Smooth muscle cell (in vitro differentiated cells): ENCODE measurements around the gene TYSND1. TPM values are rescaled to one million over a fixed set of nuclear protein-coding genes. Genes with fewer than 3 reads are reported as not detected.

ENCODE experiments used
- DNase-seq: peaks from one replicate; lab custom pipeline; 2025; ENCODE audit not compliant: unreplicated experiment; lab: John Stamatoyannopoulos, UW
- H2AFZ ChIP-seq: fragments of 200-600 bp; sonication (generic); 2 replicates; pipeline ENCODE4 v1.6.0; 2016; ENCODE audit warnings: antibody characterized with exemption, low read depth, mild to moderate bottlenecking
- H3F3A ChIP-seq: fragments of 200-600 bp; sonication (generic); 2 replicates; pipeline ENCODE4 v1.6.0; 2017; ENCODE audit warnings: antibody characterized with exemption, low read depth
- H3K27ac ChIP-seq: fragments of 200-600 bp; sonication (generic); 2 replicates; pipeline ENCODE4 v1.5.1; 2016; ENCODE audit warnings: low read depth, mild to moderate bottlenecking
- H3K27me3 ChIP-seq: fragments of 200-600 bp; sonication (generic); 2 replicates; pipeline ENCODE4 v1.6.1; 2016; ENCODE audit warnings: low read depth, mild to moderate bottlenecking
- H3K36me3 ChIP-seq: fragments of 200-600 bp; sonication (generic); 2 replicates; pipeline ENCODE4 v1.5.1; 2016; ENCODE audit warnings: low read depth
- H3K4me1 ChIP-seq: fragments of 200-600 bp; sonication (generic); 2 replicates; pipeline ENCODE4 v1.5.1; 2016; ENCODE audit warnings: low read depth
- H3K4me2 ChIP-seq: fragments of 200-600 bp; sonication (generic); 2 replicates; pipeline ENCODE4 v1.6.0; 2016; ENCODE audit warnings: mild to moderate bottlenecking
- H3K4me3 ChIP-seq: fragments of 200-600 bp; sonication (generic); 2 replicates; pipeline ENCODE4 v1.5.1; 2016; ENCODE audit warnings: mild to moderate bottlenecking
- H3K79me2 ChIP-seq: fragments of 200-600 bp; sonication (generic); 2 replicates; pipeline ENCODE4 v1.6.0; 2016; ENCODE audit warnings: low read depth, mild to moderate bottlenecking
- H3K9ac ChIP-seq: fragments of 200-600 bp; sonication (generic); 2 replicates; pipeline ENCODE4 v1.6.0; 2016; ENCODE audit warnings: low read depth
- H3K9me3 ChIP-seq: fragments of 200-600 bp; sonication (generic); replicated peaks from 2 replicates; pipeline ENCODE4 v1.5.1; 2016; ENCODE audit warnings: low read depth
- H4K20me1 ChIP-seq: fragments of 200-600 bp; sonication (generic); 2 replicates; pipeline ENCODE4 v1.6.0; 2016; ENCODE audit warnings: low read depth
- CTCF ChIP-seq: fragments of 200-600 bp; sonication (generic); IDR thresholded peaks from 2 replicates; pipeline ENCODE4 v1.5.1; 2017; ENCODE audit warnings: borderline replicate concordance, mild to moderate bottlenecking, antibody characterized with exemption; ENCODE audit not compliant: insufficient read depth, poor library complexity, severe bottlenecking
- WGBS: methylation state at CpG from one replicate; pipeline ENCODE4 v1.1.7; 2016; ENCODE audit warnings: low lambda C conversion rate; 5-methylcytosine and 5-hydroxymethylcytosine counted together
- polyA plus RNA-seq: library from polyadenylated mRNA; unstranded; fragments of >200 nt; fragmentation: Nextera tagmentation; extraction: Ambion mirVana; gene quantifications from 2 replicates; pipeline ENCODE4 v1.2.1, GENCODE V29; 2016
- total RNA-seq: library from RNA; depleted of rRNA; stranded (reverse); fragments of >200 nt; gene quantifications from 2 replicates; pipeline ENCODE4 v1.2.3, GENCODE V29; 2014

Gene TYSND1
- total and polyA plus RNA-seq, 2 experiments from 2014 or later: 4.5 to 4.9 TPM

- Histone ChIP-seq H3K4me1 (no peaks in the 10 kb centered on the region), H3K79me2 (peaks cover 98% of the 10 kb centered on the region), H3K27me3 (no peaks in the 10 kb centered on the region), H3F3A (peaks cover 14% of the 10 kb centered on the region), H3K4me3 (no peak overlapping the region), H3K36me3 (peaks cover 19% of the 10 kb centered on the region), H4K20me1 (peaks cover 100% of the 10 kb centered on the region), H2AFZ (no peak overlapping the region), H3K9me3 (no peaks in the 10 kb centered on the region), H3K9ac (no peak overlapping the region), H3K27ac (no peak overlapping the region), H3K4me2 (no peak overlapping the region)
- DNase-seq: no peak
- 97% methylated on average over 3 of the region's 3 CpGs for WGBS
- TF ChIP-seq CTCF: no peak
Measured at GRCh38 chr10:70164163-70164562, 17.7 kb upstream of the TYSND1 start.

DNA sequence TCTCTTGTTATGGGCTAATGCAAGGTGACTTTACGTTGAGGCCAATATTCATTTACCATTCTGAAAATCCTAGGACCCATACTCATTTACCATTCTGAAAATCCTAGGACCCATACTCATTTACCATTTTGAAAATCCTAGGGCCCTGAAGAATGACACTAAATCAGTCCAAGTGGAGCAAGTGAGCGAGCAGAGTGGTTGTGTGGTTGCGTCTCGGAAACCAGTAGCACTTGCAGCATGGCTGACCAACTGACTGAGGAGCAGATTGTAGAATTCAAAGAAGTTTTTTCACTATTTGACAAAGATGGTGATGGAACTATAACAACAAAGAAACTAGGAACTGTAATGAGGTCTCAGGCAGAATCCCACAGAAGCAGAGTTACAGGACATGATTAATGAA lies 16.9 kb upstream of the TYSND1 start:
- no peak overlapping the region for H2AFZ ChIP-seq
- H3K79me2 ChIP-seq: peaks cover 95% of the 10 kb centered on the region
- H3K4me1 ChIP-seq: no peaks in the 10 kb centered on the region
- H4K20me1 ChIP-seq: peaks cover 100% of the 10 kb centered on the region
- peaks cover 14% of the 10 kb centered on the region for H3F3A ChIP-seq
- DNase-seq: no peak
- 99% methylated on average over 4 of the region's 4 CpGs for WGBS
- H3K4me2 ChIP-seq: no peak overlapping the region
- no peak for TF ChIP-seq CTCF
- H3K27ac ChIP-seq: no peak overlapping the region
- H3K36me3 ChIP-seq: peaks cover 22% of the 10 kb centered on the region
- no peaks in the 10 kb centered on the region for H3K27me3 ChIP-seq
- no peak overlapping the region for H3K9ac ChIP-seq
- H3K9me3 ChIP-seq: no peaks in the 10 kb centered on the region
- no peak overlapping the region for H3K4me3 ChIP-seq

GRCh38 chr10:70162892-70163201 lies 16.3 kb upstream of the TYSND1 start:
- Histone ChIP-seq H3K9ac (no peak overlapping the region), H4K20me1 (peaks cover 100% of the 10 kb centered on the region), H3K27ac (no peak overlapping the region), H2AFZ (no peak overlapping the region), H3K79me2 (peaks cover 92% of the 10 kb centered on the region), H3F3A (peaks cover 14% of the 10 kb centered on the region), H3K36me3 (peaks cover 22% of the 10 kb centered on the region), H3K4me1 (no peaks in the 10 kb centered on the region), H3K4me3 (no peak overlapping the region), H3K9me3 (no peaks in the 10 kb centered on the region), H3K27me3 (no peaks in the 10 kb centered on the region), H3K4me2 (no peak overlapping the region)
- TF ChIP-seq CTCF: no peak
- WGBS: 71% methylated on average over 1 of the region's 1 CpG
- DNase-seq: no peak

DNA sequence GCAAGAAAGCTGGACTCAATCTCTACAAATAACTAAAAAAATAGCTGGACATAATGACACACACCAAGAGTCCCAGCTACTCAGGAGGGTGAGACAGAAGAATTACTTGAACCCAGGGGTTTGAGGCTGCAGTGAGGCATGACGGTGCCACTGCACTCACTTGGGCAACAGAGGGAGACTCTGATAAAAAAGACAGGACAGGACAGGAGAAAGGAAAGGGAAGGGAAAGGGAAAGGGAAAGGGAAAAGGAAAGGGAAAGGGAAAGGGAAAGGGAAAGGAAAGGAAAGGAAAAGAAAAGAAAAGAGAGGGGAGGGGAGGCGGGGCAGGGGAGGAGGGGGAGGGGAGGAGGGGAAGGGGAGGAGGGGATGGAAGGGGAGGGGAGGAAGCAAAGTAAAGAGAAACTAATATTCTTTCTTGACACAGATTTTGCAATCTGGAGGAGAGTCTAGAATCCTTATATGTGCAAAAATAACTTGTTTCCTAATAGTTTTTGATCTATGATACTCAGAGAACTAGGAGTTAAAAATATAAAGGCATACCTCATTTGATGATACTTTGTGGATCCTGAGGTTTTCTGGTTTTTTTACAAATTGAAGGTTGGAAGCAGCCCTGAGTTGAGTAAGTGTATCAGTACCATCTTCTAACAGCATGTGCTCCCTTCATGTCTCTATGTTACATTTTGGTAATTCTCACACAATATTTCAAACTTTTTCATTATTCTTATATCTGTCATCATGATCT lies 15.8 kb upstream of the TYSND1 start:
- Histone ChIP-seq H3K4me3 (no peak overlapping the region), H3K27me3 (no peaks in the 10 kb centered on the region), H3K4me2 (no peak overlapping the region), H3K9me3 (no peaks in the 10 kb centered on the region), H3K79me2 (peaks cover 92% of the 10 kb centered on the region), H3K4me1 (no peaks in the 10 kb centered on the region), H3F3A (peaks cover 14% of the 10 kb centered on the region), H3K9ac (no peak overlapping the region), H3K27ac (no peak overlapping the region), H4K20me1 (peaks cover 100% of the 10 kb centered on the region), H2AFZ (no peak overlapping the region), H3K36me3 (peaks cover 22% of the 10 kb centered on the region)
- no peak for DNase-seq
- no peak for TF ChIP-seq CTCF
- 92% methylated on average over 1 of the region's 2 CpGs for WGBS
